HT-29 (cell line): ENCODE results near the gene MPL. TPM values are rescaled to one million over a fixed set of nuclear protein-coding genes. Genes with fewer than 3 reads are reported as not detected.

ENCODE experiments used
- DNase-seq: peaks from one replicate; pipeline ENCODE4 v3.0.0-alpha.2; 2015; ENCODE audit warnings: low spot score
- total RNA-seq: library from RNA; depleted of rRNA; stranded (reverse); fragments of >200 nt; shearing (Covaris generic); gene quantifications from 2 replicates; pipeline ENCODE4 v1.2.3, GENCODE V29; 2014

The MPL gene
- total RNA-seq, 1 experiment from 2014 or later, result 0.79 TPM

- no peak for DNase-seq
Measured at GRCh38 chr1:43305926-43306687, 31.5 kb upstream of the MPL start.

GRCh38 chr1:43306688-43307457 lies 30.7 kb upstream of the MPL start:
- no peak for DNase-seq

- no peak for DNase-seq
Measured at GRCh38 chr1:43307458-43308158, 30.0 kb upstream of the MPL start.

- DNase-seq, result no peak
Measured at GRCh38 chr1:43308635-43309404, 28.8 kb upstream of the MPL start.

- DNase-seq, result no peak
Measured at GRCh38 chr1:43309405-43310025, 28.1 kb upstream of the MPL start.

GRCh38 chr1:43311521-43311920 lies 26.1 kb upstream of the MPL start:
- no peak for DNase-seq

- DNase-seq, result no peak
Measured at GRCh38 chr1:43312212-43312623, 25.4 kb upstream of the MPL start.

- DNase-seq, result no peak
Measured at GRCh38 chr1:43312663-43313515, 24.7 kb upstream of the MPL start.

- DNase-seq, result peak; percentile 32
Measured at GRCh38 chr1:43313771-43314170, 23.8 kb upstream of the MPL start.

GRCh38 chr1:43314233-43314632 lies 23.4 kb upstream of the MPL start:
- no peak for DNase-seq

- no peak for DNase-seq
Measured at GRCh38 chr1:43315481-43315880, 22.1 kb upstream of the MPL start.

- no peak for DNase-seq
Measured at GRCh38 chr1:43315963-43316737, 21.5 kb upstream of the MPL start.

GRCh38 chr1:43316738-43317520 lies 20.7 kb upstream of the MPL start:
- DNase-seq, result peak; percentile 11

GRCh38 chr1:43317817-43318471 lies 19.7 kb upstream of the MPL start:
- no peak for DNase-seq

GRCh38 chr1:43318831-43319230 lies 18.8 kb upstream of the MPL start:
- no peak for DNase-seq

- DNase-seq, result no peak
Measured at GRCh38 chr1:43319288-43319687, 18.3 kb upstream of the MPL start.

GRCh38 chr1:43319766-43320165 lies 17.9 kb upstream of the MPL start:
- no peak for DNase-seq

- no peak for DNase-seq
Measured at GRCh38 chr1:43321331-43321891, 16.2 kb upstream of the MPL start.
